SU-DHL-6 (cell line): ENCODE data around the gene PHF1.

Source experiments
- H2AFZ ChIP-seq: fragments of 200-600 bp; sonication (generic); 2 replicates; pipeline ENCODE4 v1.6.1; 2014; ENCODE audit warnings: low read depth, mild to moderate bottlenecking, moderate library complexity, mixed read lengths, antibody characterized with exemption, low read length; ENCODE audit not compliant: severe bottlenecking
- H3F3A ChIP-seq: fragments of 200-600 bp; shearing (Covaris generic); 2 replicates; pipeline ENCODE4 v1.6.0; 2016; ENCODE audit warnings: antibody characterized with exemption, mild to moderate bottlenecking; ENCODE audit not compliant: insufficient read depth
- H3K27ac ChIP-seq: fragments of 200-600 bp; sonication (generic); 2 replicates; pipeline ENCODE4 v1.5.1; 2016; ENCODE audit warnings: low read depth, mild to moderate bottlenecking, low read length, moderate library complexity, mixed read lengths
- H3K27me3 ChIP-seq: fragments of 200-600 bp; sonication (generic), shearing (Covaris generic); 2 replicates; pipeline ENCODE4 v1.6.0; 2014; ENCODE audit warnings: mild to moderate bottlenecking, low read length
- H3K36me3 ChIP-seq: fragments of 200-600 bp; sonication (generic); 2 replicates; pipeline ENCODE4 v1.6.1; 2014; ENCODE audit warnings: mild to moderate bottlenecking, low read length, mixed read lengths
- H3K4me2 ChIP-seq: fragments of 300-600, 200-600 bp; shearing (Covaris generic), sonication (generic); 2 replicates; pipeline ENCODE4 v1.6.0; 2014; ENCODE audit warnings: low read length, low read depth, mild to moderate bottlenecking; ENCODE audit not compliant: poor library complexity, severe bottlenecking
- H3K4me3 ChIP-seq: fragments of 200-600 bp; sonication (generic); 2 replicates; pipeline ENCODE4 v1.5.1; 2014; ENCODE audit warnings: antibody characterized with exemption, low read length, mild to moderate bottlenecking, mixed read lengths; ENCODE audit not compliant: insufficient read depth, poor library complexity, severe bottlenecking
- H3K79me2 ChIP-seq: fragments of 200-600 bp; sonication (generic); 2 replicates; pipeline ENCODE4 v1.6.1; 2014; ENCODE audit warnings: mild to moderate bottlenecking, low read length, moderate library complexity; ENCODE audit not compliant: insufficient read depth
- H3K9ac ChIP-seq: fragments of 200-600 bp; sonication (generic); 2 replicates; pipeline ENCODE4 v1.7.0; 2014; ENCODE audit warnings: mild to moderate bottlenecking, low read length
- H3K9me2 ChIP-seq: fragments of 200-600 bp; sonication (generic); replicated peaks from 2 replicates; pipeline ENCODE4 v1.6.1; 2014; ENCODE audit warnings: low read length; ENCODE audit not compliant: insufficient read depth
- H3K9me3 ChIP-seq: fragments of 200-600 bp; sonication (generic); 2 replicates; pipeline ENCODE4 v1.6.1; 2014; ENCODE audit warnings: low read length, mixed read lengths; ENCODE audit not compliant: insufficient read depth
- H4K20me1 ChIP-seq: fragments of 200-600 bp; sonication (generic); 2 replicates; pipeline ENCODE4 v1.6.1; 2014; ENCODE audit warnings: low read depth, mild to moderate bottlenecking, antibody characterized with exemption, low read length, moderate library complexity, mixed read lengths
- CTCF ChIP-seq: fragments of 200-600 bp; sonication (generic); IDR thresholded peaks from one replicate; pipeline ENCODE4 v1.5.1; 2017; ENCODE audit warnings: antibody characterized with exemption, mild to moderate bottlenecking, low read length, moderate library complexity; ENCODE audit not compliant: insufficient read depth, poor library complexity, severe bottlenecking
- EZH2phosphoT487 ChIP-seq: fragments of 200-600 bp; sonication (generic), shearing (Covaris generic); conservative IDR thresholded peaks from 2 replicates; pipeline ENCODE4 v1.6.1; 2018; ENCODE audit warnings: mild to moderate bottlenecking, antibody characterized with exemption, low read length, moderate library complexity, mixed read lengths

Gene PHF1

GRCh38 chr6:33455051-33455450, 44.2 kb downstream of the PHF1 start:
- Histone ChIP-seq H3K4me2 (peak overlapping the region; percentile 83), H3K4me3 (peak overlapping the region; percentile 84), H3F3A (no peaks in the 10 kb centered on the region), H3K9me2 (no peaks in the 10 kb centered on the region), H3K27ac (no peak overlapping the region), H3K79me2 (peaks cover 19% of the 10 kb centered on the region; the same call in 1 of the 2 replicates), H3K9me3 (no peaks in the 10 kb centered on the region), H3K9ac (peak overlapping the region; percentile 80), H2AFZ (peak overlapping the region; percentile 82), H4K20me1 (no peaks in the 10 kb centered on the region), H3K36me3 (no peaks in the 10 kb centered on the region), H3K27me3 (no peaks in the 10 kb centered on the region)
- no peak for TF ChIP-seq EZH2phosphoT487
- no peak for TF ChIP-seq CTCF

GRCh38 chr6:33456156-33456555, 45.3 kb downstream of the PHF1 start:
- TF ChIP-seq CTCF: no peak
- no peak for TF ChIP-seq EZH2phosphoT487
- Histone ChIP-seq H3K9me2 (no peaks in the 10 kb centered on the region), H3K27ac (no peak overlapping the region), H3K79me2 (peaks cover 19% of the 10 kb centered on the region; the same call in 1 of the 2 replicates), H3K9me3 (no peaks in the 10 kb centered on the region), H2AFZ (no peak overlapping the region), H3K36me3 (no peaks in the 10 kb centered on the region), H3K4me3 (no peak overlapping the region), H3K4me2 (no peak overlapping the region), H3K27me3 (no peaks in the 10 kb centered on the region), H3K9ac (no peak overlapping the region), H4K20me1 (no peaks in the 10 kb centered on the region), H3F3A (no peaks in the 10 kb centered on the region)

- H3K4me3 ChIP-seq: no peak overlapping the region
- no peaks in the 10 kb centered on the region for H3K9me3 ChIP-seq
- no peak overlapping the region for H2AFZ ChIP-seq
- TF ChIP-seq EZH2phosphoT487: no peak
- TF ChIP-seq CTCF: no peak
- 0 out of 2 replicates have a peak, but pooled peaks cover 3% of the 10 kb centered on the region for H3K27me3 ChIP-seq
- peaks cover 16% of the 10 kb centered on the region; the same call in 1 of the 2 replicates for H3K79me2 ChIP-seq
- no peak overlapping the region for H3K4me2 ChIP-seq
- no peaks in the 10 kb centered on the region for H3F3A ChIP-seq
- no peaks in the 10 kb centered on the region for H3K9me2 ChIP-seq
- H3K9ac ChIP-seq: no peak overlapping the region
- H3K36me3 ChIP-seq: no peaks in the 10 kb centered on the region
- H4K20me1 ChIP-seq: no peaks in the 10 kb centered on the region
- H3K27ac ChIP-seq: no peak overlapping the region
These were observed 47.9 kb downstream of the PHF1 start for GRCh38 chr6:33458676-33459075.

- no peak overlapping the region for H3K27ac ChIP-seq
- H3K4me3 ChIP-seq: no peak overlapping the region
- no peaks in the 10 kb centered on the region for H3K36me3 ChIP-seq
- no peak overlapping the region for H2AFZ ChIP-seq
- H3K27me3 ChIP-seq: 0 out of 2 replicates have a peak, but pooled peaks cover 3% of the 10 kb centered on the region
- no peaks in the 10 kb centered on the region for H3F3A ChIP-seq
- H3K9me3 ChIP-seq: no peaks in the 10 kb centered on the region
- no peak overlapping the region for H3K4me2 ChIP-seq
- H3K9me2 ChIP-seq: no peaks in the 10 kb centered on the region
- H3K9ac ChIP-seq: no peak overlapping the region
- no peak for TF ChIP-seq EZH2phosphoT487
- TF ChIP-seq CTCF: no peak
- H3K79me2 ChIP-seq: peaks cover 13% of the 10 kb centered on the region; the same call in 1 of the 2 replicates
- H4K20me1 ChIP-seq: no peaks in the 10 kb centered on the region
These were observed 48.4 kb downstream of the PHF1 start for GRCh38 chr6:33459226-33459625.
